Activated T-cell treated with anti-CD3 and anti-CD28 coated beads, Interleukin-2, amount 50 U/mL, for 24 hours (primary cell): Measurements from ENCODE around the gene F11R.
"Not testable (repeated sequence)": the region's sequence is repeated elsewhere in the genome, so short reads cannot be mapped to it uniquely, and the experiment has no call there.

ENCODE experiments used
- DNase-seq: peaks from one replicate; pipeline ENCODE4 v3.0.0-alpha.2; 2020
- H3K27ac Mint-ChIP-seq: 2 replicates; pipeline ENCODE4 v1.8.0; 2020; ENCODE audit warnings: mild to moderate bottlenecking, mixed read lengths
- H3K27me3 Mint-ChIP-seq: 2 replicates; pipeline ENCODE4 v1.8.0; 2020; ENCODE audit warnings: mixed read lengths
- H3K36me3 Mint-ChIP-seq: 2 replicates; pipeline ENCODE4 v1.8.0; 2020; ENCODE audit warnings: low read depth, mixed read lengths
- H3K4me1 Mint-ChIP-seq: 2 replicates; pipeline ENCODE4 v1.8.0; 2020; ENCODE audit warnings: low read depth, mixed read lengths
- H3K4me3 Mint-ChIP-seq: 2 replicates; pipeline ENCODE4 v1.8.0; 2020; ENCODE audit warnings: mild to moderate bottlenecking, moderate library complexity, mixed read lengths
- H3K9me3 Mint-ChIP-seq: 2 replicates; pipeline ENCODE4 v1.8.0; 2020; ENCODE audit warnings: mixed read lengths

F11R gene

DNA sequence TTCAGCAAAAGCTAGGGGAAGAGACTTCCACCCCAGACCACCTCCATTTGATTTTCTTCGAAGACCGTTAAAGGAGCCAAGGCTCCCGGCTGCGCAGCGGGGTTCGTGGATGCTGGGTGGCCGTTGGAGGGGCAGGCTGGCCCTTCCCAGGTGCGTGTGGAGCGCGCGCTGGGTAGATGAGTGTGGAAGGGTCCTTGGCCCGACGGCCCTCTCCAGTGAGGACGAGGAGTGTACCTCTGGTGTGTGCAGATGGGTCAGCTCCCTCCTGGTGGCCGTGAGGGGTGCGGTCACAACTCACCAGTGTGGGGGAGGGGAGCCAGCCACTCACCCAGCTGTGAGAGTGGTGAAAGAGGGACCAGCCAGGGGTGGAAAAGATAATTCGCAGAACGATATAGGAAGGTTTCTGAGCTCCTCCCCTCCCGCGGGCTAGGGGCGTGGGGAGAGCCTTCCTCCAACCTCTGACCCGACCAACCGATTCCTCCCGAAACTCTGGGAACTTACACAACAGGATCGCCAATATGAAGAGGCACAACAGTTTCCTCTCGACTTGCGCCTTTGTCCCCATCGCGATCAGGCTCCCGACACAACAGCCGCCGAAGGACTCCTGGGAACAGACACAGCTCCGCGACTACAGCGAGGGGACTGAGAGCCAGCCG is at the start of gene F11R:
Gene F11R, minus strand, starts transcription at position 644 of the 656 bp plus-strand sequence. Its CDS starts 79 bp downstream, at position 565.
- no peaks in the 10 kb centered on the region for H3K27me3 Mint-ChIP-seq
- no peak for DNase-seq
- H3K4me1 Mint-ChIP-seq: peaks cover 46% of the 10 kb centered on the region
- no peaks in the 10 kb centered on the region for H3K36me3 Mint-ChIP-seq
- peak within 1 kb of the TSS; percentile 86 for H3K4me3 Mint-ChIP-seq
- H3K9me3 Mint-ChIP-seq: no peaks in the 10 kb centered on the region
- peak within 1 kb of the TSS; percentile 83 for H3K27ac Mint-ChIP-seq

DNA sequence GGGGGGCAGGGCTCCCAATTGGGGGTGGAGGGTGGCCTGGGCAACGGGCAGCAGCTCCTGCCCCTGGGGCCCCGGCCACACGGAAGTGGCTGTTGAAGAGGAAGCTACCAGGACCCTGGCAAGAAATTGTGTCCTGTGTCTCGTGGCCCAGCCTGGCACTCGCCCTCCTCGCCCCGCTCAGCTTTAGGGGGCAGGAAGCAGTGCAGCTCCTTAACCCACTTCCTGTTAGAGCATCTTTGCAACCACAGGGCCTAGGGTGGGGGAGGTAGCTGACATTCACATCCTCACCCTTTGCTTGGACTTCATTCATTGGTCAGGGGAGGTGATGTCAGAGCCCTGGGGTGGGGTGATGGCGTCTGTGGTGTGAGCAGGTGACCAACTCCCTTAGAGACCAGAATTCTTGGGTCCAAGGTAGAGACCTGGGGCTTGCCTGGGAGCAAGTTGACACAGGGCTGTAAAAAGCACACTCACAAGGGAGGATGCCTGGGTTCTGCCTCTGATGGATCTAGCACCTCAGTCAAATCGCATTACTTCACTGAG is 48.8 kb upstream of the F11R start, which contains the start of gene ARHGAP30:
Gene ARHGAP30, minus strand, starts transcription at position 161 of the 540 bp plus-strand sequence. CDS start 267 bp downstream, outside the sequence.
- Mint-ChIP-seq H3K4me1 (peaks cover 56% of the 10 kb centered on the region), H3K27ac (peak within 1 kb of the TSS; percentile 98)
- DNase-seq: peak; percentile 83

DNA sequence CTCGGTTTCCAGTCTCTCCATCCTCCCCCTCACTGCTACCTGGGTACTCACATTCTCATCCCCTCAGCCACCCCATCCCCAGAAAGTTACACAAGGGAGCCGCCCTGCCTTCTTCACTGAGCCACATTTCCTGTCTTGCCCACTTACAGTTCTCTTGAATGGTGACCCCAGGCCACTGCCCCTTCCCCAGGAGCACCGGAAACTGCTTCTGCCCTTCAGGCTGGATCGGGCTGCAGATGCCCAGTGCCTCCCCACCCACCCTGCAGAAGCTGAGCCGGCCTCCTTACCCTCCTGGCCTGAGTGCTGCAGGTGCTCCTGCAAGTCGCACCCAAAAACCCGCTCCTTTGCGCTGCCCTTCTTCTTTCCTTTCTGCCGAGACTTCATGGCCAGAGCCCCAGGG is 48.3 kb upstream of the F11R start:
- Mint-ChIP-seq H3K4me1 (peaks cover 60% of the 10 kb centered on the region), H3K27ac (peak overlapping the region; percentile 98), H3K36me3 (peaks cover 45% of the 10 kb centered on the region), H3K9me3 (peaks cover 2% of the 10 kb centered on the region), H3K4me3 (peak overlapping the region; percentile 99), H3K27me3 (no peaks in the 10 kb centered on the region)
- DNase-seq: no peak

More for the DNA sequence above, 48.8 kb upstream of the F11R start, which contains the start of gene ARHGAP30:
- peaks cover 40% of the 10 kb centered on the region for H3K36me3 Mint-ChIP-seq
- H3K4me3 Mint-ChIP-seq: peak within 1 kb of the TSS; percentile 99
- no peaks in the 10 kb centered on the region for H3K27me3 Mint-ChIP-seq
- peaks cover 2% of the 10 kb centered on the region for H3K9me3 Mint-ChIP-seq

DNA sequence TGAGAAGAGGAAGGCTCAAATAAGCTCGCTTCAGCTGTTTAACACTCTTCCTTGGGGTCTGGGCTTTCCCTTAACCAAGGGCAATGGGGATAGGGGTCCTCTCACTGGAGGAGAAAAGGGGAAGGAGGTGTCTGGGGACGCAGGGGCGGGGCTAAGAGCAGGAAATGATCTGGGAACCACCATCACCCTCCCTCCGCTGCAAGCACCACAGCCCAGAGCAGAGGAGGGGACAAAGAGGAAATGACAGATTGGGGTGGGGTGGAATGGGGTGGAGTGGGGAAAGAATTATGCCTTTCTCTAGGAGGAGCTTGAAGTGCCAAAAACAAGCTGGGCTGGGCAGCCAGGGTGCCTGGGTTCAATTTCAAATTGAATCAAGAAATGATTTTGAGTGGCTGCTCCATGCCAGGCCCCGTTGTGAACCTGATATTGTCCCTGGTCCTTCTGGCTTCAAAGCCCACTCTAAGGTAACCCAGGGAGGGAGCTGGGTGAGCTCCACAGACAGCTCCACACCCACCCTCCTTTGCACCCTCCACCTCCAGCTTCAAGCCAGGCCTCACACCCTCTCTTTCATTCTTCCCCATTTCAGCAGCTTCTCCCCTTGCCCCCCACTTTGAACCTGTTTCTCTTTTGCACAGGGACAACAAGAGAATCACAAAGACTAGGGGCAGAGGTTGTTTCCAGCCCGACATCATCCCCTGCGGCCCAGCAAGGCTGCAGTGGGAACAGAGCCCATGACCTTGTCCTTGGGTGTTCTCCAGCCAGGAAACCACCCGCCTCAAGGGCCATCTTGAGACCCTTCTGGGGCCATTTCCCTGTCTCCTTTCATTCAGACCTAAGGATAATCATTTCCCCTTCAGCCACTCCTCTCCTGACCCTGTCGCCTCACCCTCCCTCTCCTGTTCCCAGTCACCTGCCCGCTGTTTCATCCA is 47.6 kb upstream of the F11R start:
- H3K4me1 Mint-ChIP-seq: peaks cover 67% of the 10 kb centered on the region
- H3K4me3 Mint-ChIP-seq: peak overlapping the region; percentile 99
- peak overlapping the region; percentile 98 for H3K27ac Mint-ChIP-seq
- H3K36me3 Mint-ChIP-seq: peaks cover 52% of the 10 kb centered on the region
- no peaks in the 10 kb centered on the region for H3K27me3 Mint-ChIP-seq
- peak; percentile 81 for DNase-seq
- peaks cover 2% of the 10 kb centered on the region for H3K9me3 Mint-ChIP-seq

DNA sequence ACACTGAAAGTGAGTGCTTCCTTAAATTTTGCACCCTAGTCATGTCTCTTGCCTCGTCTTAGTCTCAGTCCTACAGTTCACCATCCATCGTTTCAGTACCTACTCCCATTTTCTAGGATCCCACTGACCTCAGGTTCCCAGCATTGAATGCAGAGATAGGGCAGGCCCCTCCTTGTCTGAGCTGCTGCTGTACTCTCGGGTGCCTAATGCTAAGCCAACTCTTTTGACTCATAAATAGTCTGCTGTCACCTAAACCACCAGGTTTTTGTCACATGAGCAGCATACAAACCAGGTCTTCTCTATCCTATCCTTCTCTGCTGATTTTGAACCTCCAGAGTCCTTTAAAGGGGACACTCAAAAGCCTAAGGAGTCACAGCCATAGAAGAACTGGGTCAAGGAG is 45.7 kb upstream of the F11R start:
- Mint-ChIP-seq H3K27me3 (no peaks in the 10 kb centered on the region), H3K9me3 (peaks cover 2% of the 10 kb centered on the region), H3K36me3 (peaks cover 69% of the 10 kb centered on the region), H3K4me1 (peaks cover 77% of the 10 kb centered on the region), H3K27ac (peak overlapping the region; percentile 98), H3K4me3 (peak overlapping the region; percentile 99)
- DNase-seq: no peak

DNA sequence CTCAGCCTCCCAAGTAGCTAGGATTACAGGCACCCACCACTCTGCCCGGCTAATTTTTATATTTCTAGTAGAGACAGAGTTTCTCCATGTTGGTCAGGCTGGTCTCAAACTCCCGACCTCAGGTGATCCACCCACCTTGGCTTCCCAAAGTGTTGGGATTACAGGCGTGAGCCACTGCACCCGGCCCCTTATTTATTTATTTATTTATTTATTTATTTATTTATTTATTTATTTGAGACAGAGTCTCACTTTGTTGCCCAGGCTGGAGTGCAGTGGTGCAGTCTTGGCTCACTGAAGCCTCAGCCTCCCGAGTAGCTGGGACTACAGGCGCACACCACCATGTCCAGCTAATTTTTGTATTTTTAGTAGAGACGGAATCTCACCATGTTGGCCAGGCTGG is 44.7 kb upstream of the F11R start:
- H3K27ac Mint-ChIP-seq: peak overlapping the region; percentile 98
- H3K27me3 Mint-ChIP-seq: not testable (repeated sequence)

DNA sequence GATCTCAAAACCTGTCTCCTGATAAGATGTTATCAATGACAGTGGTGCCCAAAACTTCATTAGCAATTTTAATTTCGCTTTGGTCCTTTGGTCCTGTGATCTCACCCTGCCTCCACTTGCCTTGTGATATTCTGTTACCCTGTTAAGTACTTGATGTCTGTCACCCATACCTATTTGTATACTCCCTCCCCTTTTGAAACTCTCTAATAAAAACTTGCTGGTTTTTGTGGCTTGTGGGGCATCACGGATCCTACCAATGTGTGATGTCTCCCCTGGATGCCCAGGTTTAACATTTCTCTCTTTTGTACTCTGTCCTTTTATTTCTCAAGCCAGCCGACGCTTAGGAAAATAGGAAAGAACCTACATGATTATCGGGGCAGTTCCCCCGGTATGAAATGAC is 43.0 kb upstream of the F11R start:
- Mint-ChIP-seq H3K36me3 (peaks cover 86% of the 10 kb centered on the region), H3K27ac (peak overlapping the region; percentile 93), H3K4me1 (peaks cover 81% of the 10 kb centered on the region), H3K4me3 (peak overlapping the region; percentile 58)
- H3K27me3 Mint-ChIP-seq, DNase-seq, H3K9me3 Mint-ChIP-seq: not testable (repeated sequence)

More for the DNA sequence above, 44.7 kb upstream of the F11R start:
- DNase-seq, H3K9me3 Mint-ChIP-seq: not testable (repeated sequence)
- peak overlapping the region; percentile 20 for H3K4me3 Mint-ChIP-seq
- peaks cover 76% of the 10 kb centered on the region for H3K36me3 Mint-ChIP-seq
- peaks cover 74% of the 10 kb centered on the region for H3K4me1 Mint-ChIP-seq

DNA sequence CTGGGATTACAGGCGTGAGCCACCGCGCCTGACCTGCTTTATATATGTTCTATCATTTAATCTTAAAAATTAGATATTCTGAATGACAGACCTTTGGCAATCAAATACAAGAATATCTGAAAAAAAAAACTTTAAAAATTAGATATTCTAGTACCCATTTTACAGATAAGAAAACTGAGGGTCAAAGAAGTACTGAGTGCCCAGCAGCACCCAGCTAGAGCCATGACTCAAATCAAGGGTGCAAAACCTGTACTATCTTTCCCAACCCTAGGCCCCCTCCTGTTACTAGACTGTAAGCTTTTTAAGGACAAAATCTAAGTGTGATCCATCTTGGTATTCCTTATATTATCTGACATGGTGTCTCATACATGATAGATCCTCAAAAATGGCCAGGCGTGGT is 40.5 kb upstream of the F11R start:
- no peak for DNase-seq
- H3K27ac Mint-ChIP-seq: peak overlapping the region; percentile 85
- H3K36me3 Mint-ChIP-seq: peaks cover 81% of the 10 kb centered on the region
- H3K4me3 Mint-ChIP-seq: no peak overlapping the region
- peaks cover 69% of the 10 kb centered on the region for H3K4me1 Mint-ChIP-seq
- no peaks in the 10 kb centered on the region for H3K9me3 Mint-ChIP-seq
- H3K27me3 Mint-ChIP-seq: no peaks in the 10 kb centered on the region

DNA sequence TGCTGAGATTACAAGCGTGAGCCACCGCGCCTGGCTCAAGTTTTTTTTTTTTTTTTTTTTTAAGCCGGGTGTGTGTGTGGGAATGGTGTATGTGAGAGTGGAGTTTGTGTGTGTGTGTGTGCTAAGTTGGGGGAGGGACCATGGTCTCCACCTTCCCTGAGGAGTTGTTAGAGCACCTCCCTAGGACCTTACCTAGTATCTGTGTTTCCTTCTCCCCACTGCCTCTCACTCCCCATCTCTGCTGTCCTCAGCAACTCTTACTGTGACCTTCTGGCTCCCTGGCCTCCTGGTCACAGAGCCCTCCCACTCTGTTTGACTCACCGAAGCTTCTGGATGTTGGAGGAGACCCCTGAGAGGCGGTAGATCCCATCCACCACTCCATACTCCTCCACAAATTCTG is 38.3 kb upstream of the F11R start:
- peak overlapping the region; percentile 20 for H3K4me3 Mint-ChIP-seq
- DNase-seq: no peak
- H3K27me3 Mint-ChIP-seq: no peaks in the 10 kb centered on the region
- peak overlapping the region; percentile 91 for H3K27ac Mint-ChIP-seq
- no peaks in the 10 kb centered on the region for H3K9me3 Mint-ChIP-seq
- H3K36me3 Mint-ChIP-seq: peaks cover 82% of the 10 kb centered on the region
- peaks cover 60% of the 10 kb centered on the region for H3K4me1 Mint-ChIP-seq

DNA sequence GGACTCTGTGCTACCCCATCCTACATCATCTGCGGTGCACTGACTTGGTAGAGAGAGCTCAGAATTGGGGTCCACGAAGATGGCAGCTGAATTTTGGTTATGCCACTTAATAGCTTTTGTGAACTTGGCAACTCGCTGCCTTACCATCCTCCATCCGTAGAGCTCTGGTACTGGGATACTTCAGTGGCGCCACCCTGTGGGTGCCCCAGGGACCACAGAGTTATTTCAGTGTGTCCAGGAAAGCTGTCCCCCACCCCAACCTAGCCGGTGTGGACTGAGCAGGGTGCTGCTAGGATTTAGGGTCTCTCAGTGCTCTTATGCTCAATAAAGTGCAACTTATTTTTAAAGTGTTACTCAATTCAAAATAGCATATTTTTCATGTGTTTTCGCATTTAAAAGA is 33.9 kb upstream of the F11R start:
- Mint-ChIP-seq H3K9me3 (no peaks in the 10 kb centered on the region), H3K27me3 (no peaks in the 10 kb centered on the region), H3K4me3 (no peak overlapping the region), H3K27ac (peak overlapping the region; percentile 59), H3K4me1 (peaks cover 24% of the 10 kb centered on the region), H3K36me3 (peaks cover 87% of the 10 kb centered on the region)
- no peak for DNase-seq

DNA sequence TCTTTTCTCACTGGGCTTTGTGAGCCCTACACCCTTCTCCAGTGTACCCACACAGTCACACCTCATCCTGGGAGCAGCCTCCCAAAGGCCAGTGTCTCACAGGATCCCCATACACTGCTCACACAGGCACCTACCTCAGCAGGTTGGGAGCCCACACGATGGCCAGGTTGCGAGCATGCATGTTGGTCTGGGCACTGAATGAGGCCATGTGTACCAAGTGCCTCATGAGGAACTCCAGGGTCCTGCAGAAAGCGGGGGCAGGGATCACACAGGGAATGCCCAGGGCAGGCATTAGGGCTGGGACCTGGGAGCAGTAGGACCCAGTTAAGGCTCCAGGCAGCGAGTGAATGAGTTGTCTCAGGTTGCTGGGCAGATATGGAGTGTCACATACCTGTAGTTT is 33.3 kb upstream of the F11R start:
- H3K27me3 Mint-ChIP-seq: no peaks in the 10 kb centered on the region
- H3K9me3 Mint-ChIP-seq: no peaks in the 10 kb centered on the region
- H3K4me3 Mint-ChIP-seq: no peak overlapping the region
- peaks cover 18% of the 10 kb centered on the region for H3K4me1 Mint-ChIP-seq
- DNase-seq: no peak
- peak overlapping the region; percentile 59 for H3K27ac Mint-ChIP-seq
- peaks cover 87% of the 10 kb centered on the region for H3K36me3 Mint-ChIP-seq

DNA sequence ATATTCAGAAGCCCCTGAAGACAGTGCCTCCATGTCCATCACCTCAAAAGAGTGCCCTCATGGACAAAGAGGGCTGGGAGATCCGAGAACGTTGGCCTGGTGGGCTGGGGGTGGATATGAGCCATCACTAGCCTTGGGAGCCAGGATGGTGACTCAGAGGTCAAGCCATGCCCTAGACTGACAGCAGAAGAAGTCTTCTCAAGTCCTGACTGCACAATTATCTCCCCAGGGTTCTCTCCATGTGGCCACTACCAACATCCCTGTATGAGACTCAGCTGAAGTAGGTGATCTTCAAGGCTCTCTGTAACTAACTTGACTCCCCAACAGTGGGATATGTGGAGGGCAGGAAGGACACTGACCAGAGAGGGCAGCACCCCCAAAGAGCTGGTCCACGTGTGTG is 31.9 kb upstream of the F11R start:
- Mint-ChIP-seq H3K27ac (peak overlapping the region; percentile 61), H3K9me3 (no peaks in the 10 kb centered on the region)

DNA sequence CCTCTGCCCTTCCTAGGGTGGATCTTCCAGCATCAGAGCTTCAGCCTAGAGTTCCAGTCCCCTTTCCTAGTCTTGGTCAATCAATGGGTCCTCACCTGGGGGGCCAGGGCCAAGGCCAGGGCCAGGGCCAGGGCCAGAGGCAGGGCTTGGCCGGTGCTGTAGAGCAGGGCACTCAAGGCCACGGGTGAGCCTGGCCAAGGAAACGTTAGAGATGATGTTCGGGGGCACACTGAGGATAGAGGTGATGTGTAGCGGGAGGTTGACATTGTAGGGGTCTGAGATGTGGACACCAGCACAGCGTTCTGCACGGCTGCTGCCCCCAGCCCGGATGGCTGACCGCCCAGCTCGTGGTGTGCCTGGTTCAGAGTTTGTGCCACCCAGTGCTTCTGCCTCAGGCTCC is 30.3 kb upstream of the F11R start:
- Mint-ChIP-seq H3K4me1 (peaks cover 18% of the 10 kb centered on the region), H3K27me3 (no peaks in the 10 kb centered on the region), H3K9me3 (no peaks in the 10 kb centered on the region), H3K27ac (peak overlapping the region; percentile 44), H3K4me3 (no peak overlapping the region), H3K36me3 (peaks cover 94% of the 10 kb centered on the region)
- DNase-seq: no peak

More for the DNA sequence above, 31.9 kb upstream of the F11R start:
- Mint-ChIP-seq H3K27me3 (no peaks in the 10 kb centered on the region), H3K4me1 (peaks cover 17% of the 10 kb centered on the region), H3K4me3 (no peak overlapping the region), H3K36me3 (peaks cover 95% of the 10 kb centered on the region)
- DNase-seq: no peak

DNA sequence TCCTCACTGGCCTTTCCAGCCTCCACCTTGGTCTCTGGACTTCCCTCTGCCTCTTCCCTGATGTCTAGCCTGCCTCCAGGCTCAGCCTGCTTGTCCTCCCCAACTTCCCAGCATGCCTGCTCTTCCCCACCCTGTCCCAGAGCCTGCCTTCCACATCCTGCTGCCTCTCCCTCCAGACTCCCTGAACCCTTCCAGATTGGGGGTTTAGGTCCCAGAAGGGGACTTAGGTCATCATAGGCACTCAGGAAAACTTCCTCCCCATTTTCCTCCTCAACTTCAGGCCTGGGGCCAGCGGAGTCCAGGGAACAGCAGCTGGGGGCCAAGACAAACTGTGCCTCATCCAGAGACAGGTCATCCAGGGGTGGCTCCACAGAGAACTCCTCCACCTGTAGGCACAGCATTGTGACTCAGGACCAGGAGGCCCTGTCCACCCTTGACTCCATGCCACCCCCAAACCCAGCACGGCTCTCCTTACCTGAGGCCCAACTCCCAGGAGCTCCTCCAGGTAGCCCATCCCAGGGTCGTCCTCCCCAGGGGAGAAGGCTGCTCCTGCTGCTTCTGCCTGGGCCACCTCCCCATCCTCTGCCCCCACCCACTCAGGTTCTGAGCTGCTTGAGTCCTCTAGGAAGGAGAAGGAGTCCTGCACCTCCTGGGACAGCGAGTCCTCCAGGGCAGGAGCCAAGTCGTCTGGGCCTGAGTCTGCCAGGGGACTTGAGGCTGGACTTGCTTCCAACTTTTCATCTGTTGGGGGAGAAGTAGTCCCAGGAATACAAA is 28.2 kb upstream of the F11R start:
- Mint-ChIP-seq H3K4me3 (no peak overlapping the region), H3K4me1 (peaks cover 25% of the 10 kb centered on the region), H3K27me3 (no peaks in the 10 kb centered on the region), H3K27ac (peak overlapping the region; percentile 66), H3K9me3 (no peaks in the 10 kb centered on the region), H3K36me3 (peaks cover 95% of the 10 kb centered on the region)
- no peak for DNase-seq
